GM12801 (cell line): ENCODE data around the gene CDC42SE2.

Experiments
- TF ChIP-seq, protein P1 (sequence below): IDR thresholded peaks from one replicate; pipeline ENCODE4 v1.5.1; 2011; ENCODE audit warnings: control low read depth; ENCODE audit not compliant: insufficient read length; ENCODE audit errors: extremely low read depth

Gene CDC42SE2

DNA sequence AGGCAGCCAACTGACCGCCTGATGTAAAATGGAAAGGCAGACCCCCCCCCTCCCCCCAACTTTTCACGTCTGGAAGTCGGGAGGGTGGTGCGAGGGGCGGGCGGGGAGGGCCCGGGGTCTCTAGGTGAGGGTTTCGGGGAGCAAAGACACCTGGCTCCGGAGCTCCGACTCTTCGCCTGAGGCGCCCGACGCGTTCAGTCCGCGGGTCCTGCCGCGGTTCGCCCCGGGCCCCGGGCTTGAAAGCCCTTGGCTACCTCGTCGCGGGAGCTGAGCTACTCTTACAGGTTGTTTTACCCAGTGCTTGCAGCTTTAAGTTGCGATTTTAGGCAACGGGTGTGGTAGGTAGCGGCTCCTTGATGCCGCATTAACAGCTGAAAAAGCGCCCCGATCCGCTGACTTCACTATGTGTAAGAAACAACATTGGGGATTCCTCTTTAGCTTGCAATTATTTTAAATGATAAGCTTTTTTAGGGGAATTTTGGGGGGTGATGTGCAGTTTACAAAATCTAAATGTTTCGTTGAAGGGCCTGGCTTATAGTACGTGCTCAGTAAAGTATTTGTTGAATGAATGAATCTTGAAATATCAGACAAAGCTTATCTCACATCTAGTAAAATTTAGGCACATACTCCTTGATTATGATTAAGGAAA, 722 bp downstream of the CDC42SE2 start:
- TF ChIP-seq, protein P1, sequence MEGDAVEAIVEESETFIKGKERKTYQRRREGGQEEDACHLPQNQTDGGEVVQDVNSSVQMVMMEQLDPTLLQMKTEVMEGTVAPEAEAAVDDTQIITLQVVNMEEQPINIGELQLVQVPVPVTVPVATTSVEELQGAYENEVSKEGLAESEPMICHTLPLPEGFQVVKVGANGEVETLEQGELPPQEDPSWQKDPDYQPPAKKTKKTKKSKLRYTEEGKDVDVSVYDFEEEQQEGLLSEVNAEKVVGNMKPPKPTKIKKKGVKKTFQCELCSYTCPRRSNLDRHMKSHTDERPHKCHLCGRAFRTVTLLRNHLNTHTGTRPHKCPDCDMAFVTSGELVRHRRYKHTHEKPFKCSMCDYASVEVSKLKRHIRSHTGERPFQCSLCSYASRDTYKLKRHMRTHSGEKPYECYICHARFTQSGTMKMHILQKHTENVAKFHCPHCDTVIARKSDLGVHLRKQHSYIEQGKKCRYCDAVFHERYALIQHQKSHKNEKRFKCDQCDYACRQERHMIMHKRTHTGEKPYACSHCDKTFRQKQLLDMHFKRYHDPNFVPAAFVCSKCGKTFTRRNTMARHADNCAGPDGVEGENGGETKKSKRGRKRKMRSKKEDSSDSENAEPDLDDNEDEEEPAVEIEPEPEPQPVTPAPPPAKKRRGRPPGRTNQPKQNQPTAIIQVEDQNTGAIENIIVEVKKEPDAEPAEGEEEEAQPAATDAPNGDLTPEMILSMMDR = no peak

- TF ChIP-seq, protein P1 = no peak
Observed at GRCh38 chr5:131265311-131265803, 1.5 kb downstream of the CDC42SE2 start.

DNA sequence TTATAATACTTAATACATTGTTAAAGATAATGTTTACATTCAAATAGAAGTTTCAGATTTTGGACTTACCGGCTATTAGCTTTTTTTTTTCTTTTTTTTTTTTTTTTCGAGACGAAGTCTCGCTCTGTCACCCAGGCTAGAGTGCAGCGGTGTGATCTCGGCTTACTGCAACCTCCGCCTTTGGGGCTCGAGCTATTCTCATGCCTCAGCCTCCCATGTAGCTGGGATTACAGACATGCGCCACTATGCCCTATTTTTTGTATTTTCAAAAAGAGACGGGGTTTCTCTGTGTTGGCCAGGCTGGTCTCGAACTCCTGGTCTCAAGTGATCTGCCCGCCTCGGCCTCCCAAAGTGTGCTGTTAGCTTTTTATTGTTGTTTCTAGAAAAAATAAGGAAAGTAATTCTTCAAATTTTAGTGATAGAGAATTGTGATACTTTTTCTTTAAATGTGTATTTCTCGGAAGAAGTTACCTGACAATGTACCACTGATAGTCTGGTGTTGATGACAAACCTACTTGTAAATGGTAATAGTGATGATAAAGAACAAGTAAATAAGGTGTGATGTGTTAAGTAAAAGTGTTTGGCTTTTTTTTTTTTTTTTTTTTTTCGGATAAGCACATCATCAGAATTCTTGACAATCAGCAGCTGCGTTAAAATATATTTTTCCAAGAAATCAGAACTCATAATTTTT, 2.7 kb downstream of the CDC42SE2 start:
- TF ChIP-seq, protein P1 = no peak

DNA sequence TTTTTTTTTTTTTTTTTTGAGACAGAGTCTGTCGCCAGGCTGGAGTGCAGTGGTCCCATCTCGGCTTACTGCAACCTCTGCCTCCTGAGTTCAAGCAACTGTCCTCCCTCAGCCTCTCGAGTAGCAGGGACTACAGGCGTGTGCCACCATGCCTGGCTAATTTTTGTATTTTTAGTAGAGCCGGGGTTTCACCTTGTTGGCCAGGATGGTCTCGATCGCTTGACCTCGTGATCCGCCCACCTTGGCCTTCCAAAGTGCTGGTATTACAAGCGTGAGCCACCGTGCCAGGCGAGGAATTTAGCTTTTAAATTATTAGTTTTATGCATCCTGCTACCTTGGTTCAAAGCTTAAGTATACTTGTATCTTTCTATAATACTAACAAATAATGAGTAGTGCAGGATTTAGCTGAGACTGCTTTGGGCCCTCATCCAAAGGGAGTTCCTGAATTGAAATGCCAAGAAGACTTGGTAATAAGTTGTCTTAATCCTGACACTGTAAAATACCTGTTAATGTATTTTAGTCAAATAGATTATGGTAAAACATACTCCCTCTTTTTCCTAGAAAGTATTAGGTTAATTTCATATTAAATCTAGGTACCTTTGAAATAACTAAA, 5.0 kb downstream of the CDC42SE2 start:
- TF ChIP-seq, protein P1 = no peak

DNA sequence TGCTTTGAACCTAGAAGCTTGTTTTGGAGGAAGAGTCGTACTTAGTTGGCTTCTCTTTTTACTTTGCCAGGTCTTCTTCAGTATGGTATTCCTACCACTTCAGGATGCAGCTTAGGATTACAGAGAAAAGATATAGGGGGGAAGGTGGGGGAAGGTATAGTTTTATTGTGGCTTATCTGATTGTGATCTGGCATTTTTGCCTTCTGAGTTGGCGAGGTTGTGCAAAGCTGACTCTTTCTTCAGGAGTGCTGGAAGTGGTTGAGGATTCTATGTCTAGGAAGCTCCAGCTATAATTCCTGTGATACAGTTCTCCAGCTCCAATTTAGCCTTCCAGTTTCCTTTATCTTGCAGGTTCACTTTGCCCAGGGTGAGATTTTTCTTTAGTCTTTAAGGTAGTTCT, 7.0 kb downstream of the CDC42SE2 start:
- TF ChIP-seq, protein P1 = no peak

DNA sequence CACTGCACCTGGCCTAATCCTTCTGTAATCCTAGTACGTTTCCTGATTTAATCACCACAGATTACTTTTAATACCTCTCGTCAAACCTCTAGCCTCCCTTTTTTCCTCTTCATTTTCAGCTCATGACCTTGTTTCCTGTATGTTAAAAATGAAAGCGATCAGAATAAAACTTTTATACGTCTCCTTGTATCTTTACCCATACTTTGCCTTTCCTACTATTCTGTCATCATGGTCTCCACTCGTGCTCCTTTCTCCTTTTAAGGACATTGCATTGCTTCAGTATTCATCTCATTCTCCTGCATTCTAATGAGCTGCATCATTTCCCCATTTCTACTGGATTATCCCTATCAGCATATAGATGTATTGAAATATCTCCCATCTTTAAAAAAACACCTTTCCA, 8.5 kb downstream of the CDC42SE2 start:
- TF ChIP-seq, protein P1 = no peak

DNA sequence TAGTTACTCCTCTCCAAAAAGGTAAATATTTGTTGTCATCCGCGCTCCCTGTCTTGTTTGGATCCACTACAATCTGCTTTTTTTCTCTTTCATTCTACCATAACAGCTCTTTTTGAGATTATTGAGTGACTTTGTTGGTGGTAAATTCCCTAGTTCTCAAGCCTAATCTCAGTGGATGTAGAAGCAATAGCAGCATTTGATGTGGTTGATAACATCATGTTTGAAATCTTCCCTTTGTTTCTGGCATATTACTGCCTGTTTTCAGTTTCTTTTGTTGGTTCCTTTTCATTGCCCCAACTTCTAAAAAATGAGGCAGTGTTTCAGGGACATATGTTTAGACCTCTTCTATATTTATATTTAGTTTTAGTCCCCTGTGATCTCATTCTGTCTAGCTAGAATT, 8.9 kb downstream of the CDC42SE2 start:
- TF ChIP-seq, protein P1 = no peak
